ENCODE results near the gene FMNL2. TPM values are rescaled to one million over a fixed set of nuclear protein-coding genes. Genes with fewer than 3 reads are reported as not detected.
A peak's percentile ranks its signal among the peaks of the same experiment; 100 is the strongest.
"Not testable (repeated sequence)": the region's sequence is repeated elsewhere in the genome, so short reads cannot be mapped to it uniquely, and the experiment has no call there.

Gene FMNL2
- total RNA-seq (2014; rRNA removed; shearing (Covaris generic)) = 8.6 and 16.3 TPM in 2 replicates

GRCh38 chr2:152335016-152335725 is at the start of gene FMNL2:
FMNL2 (plus strand) TSS chr2:152335174.
- in situ Hi-C loops (cut with HindIII; ENCODE audit: low sequenced_read_pairs) = no loop called here
- peak; percentile 92 for DNase-seq (ENCODE audit: low spot score)

GRCh38 chr2:152292991-152293390 is 42.0 kb upstream of the FMNL2 start:
- in situ Hi-C loops (cut with HindIII; ENCODE audit: low sequenced_read_pairs) = no loop called here
- no peak for DNase-seq (ENCODE audit: low spot score)

GRCh38 chr2:152297715-152298114 is 37.3 kb upstream of the FMNL2 start:
- DNase-seq (ENCODE audit: low spot score) = no peak
- in situ Hi-C loops (cut with HindIII; ENCODE audit: low sequenced_read_pairs) = no loop called here

- DNase-seq (ENCODE audit: low spot score) = no peak
- in situ Hi-C loops (cut with HindIII; ENCODE audit: low sequenced_read_pairs) = no loop called here
These were observed 36.2 kb upstream of the FMNL2 start for GRCh38 chr2:152298754-152299153.

- in situ Hi-C loops (cut with HindIII; ENCODE audit: low sequenced_read_pairs) = no loop called here
- no peak for DNase-seq (ENCODE audit: low spot score)
These were observed 33.8 kb upstream of the FMNL2 start for GRCh38 chr2:152301131-152301530.

- in situ Hi-C loops (cut with HindIII; ENCODE audit: low sequenced_read_pairs) = no loop called here
- DNase-seq (ENCODE audit: low spot score) = no peak
These were observed 31.0 kb upstream of the FMNL2 start for GRCh38 chr2:152303951-152304350.

GRCh38 chr2:152304836-152305235 is 30.1 kb upstream of the FMNL2 start:
- in situ Hi-C loops (cut with HindIII; ENCODE audit: low sequenced_read_pairs) = no loop called here
- DNase-seq (ENCODE audit: low spot score) = no peak

GRCh38 chr2:152307863-152308262 is 27.1 kb upstream of the FMNL2 start:
- in situ Hi-C loops (cut with HindIII; ENCODE audit: low sequenced_read_pairs) = no loop called here
- no peak for DNase-seq (ENCODE audit: low spot score)

GRCh38 chr2:152309352-152310214 is 25.4 kb upstream of the FMNL2 start:
- no peak for DNase-seq (ENCODE audit: low spot score)
- in situ Hi-C loops (cut with HindIII; ENCODE audit: low sequenced_read_pairs) = no loop called here

GRCh38 chr2:152319822-152320570 is 15.0 kb upstream of the FMNL2 start:
- no peak for DNase-seq (ENCODE audit: low spot score)
- in situ Hi-C loops (cut with HindIII; ENCODE audit: low sequenced_read_pairs) = no loop called here

- in situ Hi-C loops (cut with HindIII; ENCODE audit: low sequenced_read_pairs) = no loop called here
- no peak for DNase-seq (ENCODE audit: low spot score)
These were observed 14.2 kb upstream of the FMNL2 start for GRCh38 chr2:152320814-152321213.

- no peak for DNase-seq (ENCODE audit: low spot score)
- in situ Hi-C loops (cut with HindIII; ENCODE audit: low sequenced_read_pairs) = no loop called here
These were observed 12.8 kb upstream of the FMNL2 start for GRCh38 chr2:152322222-152322621.

GRCh38 chr2:152325126-152325525 is 9.8 kb upstream of the FMNL2 start:
- DNase-seq (ENCODE audit: low spot score); in situ Hi-C loops (cut with HindIII; ENCODE audit: low sequenced_read_pairs): not testable (repeated sequence)

GRCh38 chr2:152326710-152327109 is 8.3 kb upstream of the FMNL2 start:
- DNase-seq (ENCODE audit: low spot score) = no peak
- in situ Hi-C loops (cut with HindIII; ENCODE audit: low sequenced_read_pairs) = no loop called here

- DNase-seq (ENCODE audit: low spot score) = no peak
- in situ Hi-C loops (cut with HindIII; ENCODE audit: low sequenced_read_pairs) = no loop called here
These were observed 7.0 kb upstream of the FMNL2 start for GRCh38 chr2:152328013-152328412.

GRCh38 chr2:152330235-152330866 is 4.6 kb upstream of the FMNL2 start:
- in situ Hi-C loops (cut with HindIII; ENCODE audit: low sequenced_read_pairs) = no loop called here
- DNase-seq (ENCODE audit: low spot score) = no peak

GRCh38 chr2:152334701-152335015 is 316 bp upstream of the FMNL2 start:
- in situ Hi-C loops (cut with HindIII; ENCODE audit: low sequenced_read_pairs) = no loop called here
- no peak for DNase-seq (ENCODE audit: low spot score)

GRCh38 chr2:152335726-152336118 is 748 bp downstream of the FMNL2 start:
- DNase-seq (ENCODE audit: low spot score) = no peak
- in situ Hi-C loops (cut with HindIII; ENCODE audit: low sequenced_read_pairs) = no loop called here

- in situ Hi-C loops (cut with HindIII; ENCODE audit: low sequenced_read_pairs) = no loop called here
- DNase-seq (ENCODE audit: low spot score) = peak; percentile 65
These were observed 1.3 kb downstream of the FMNL2 start for GRCh38 chr2:152336119-152336853.
